ENCODE data around the gene FERD3L.
"Not testable (repeated sequence)": the region's sequence is repeated elsewhere in the genome, so short reads cannot be mapped to it uniquely, and the experiment has no call there.

FERD3L gene

DNA sequence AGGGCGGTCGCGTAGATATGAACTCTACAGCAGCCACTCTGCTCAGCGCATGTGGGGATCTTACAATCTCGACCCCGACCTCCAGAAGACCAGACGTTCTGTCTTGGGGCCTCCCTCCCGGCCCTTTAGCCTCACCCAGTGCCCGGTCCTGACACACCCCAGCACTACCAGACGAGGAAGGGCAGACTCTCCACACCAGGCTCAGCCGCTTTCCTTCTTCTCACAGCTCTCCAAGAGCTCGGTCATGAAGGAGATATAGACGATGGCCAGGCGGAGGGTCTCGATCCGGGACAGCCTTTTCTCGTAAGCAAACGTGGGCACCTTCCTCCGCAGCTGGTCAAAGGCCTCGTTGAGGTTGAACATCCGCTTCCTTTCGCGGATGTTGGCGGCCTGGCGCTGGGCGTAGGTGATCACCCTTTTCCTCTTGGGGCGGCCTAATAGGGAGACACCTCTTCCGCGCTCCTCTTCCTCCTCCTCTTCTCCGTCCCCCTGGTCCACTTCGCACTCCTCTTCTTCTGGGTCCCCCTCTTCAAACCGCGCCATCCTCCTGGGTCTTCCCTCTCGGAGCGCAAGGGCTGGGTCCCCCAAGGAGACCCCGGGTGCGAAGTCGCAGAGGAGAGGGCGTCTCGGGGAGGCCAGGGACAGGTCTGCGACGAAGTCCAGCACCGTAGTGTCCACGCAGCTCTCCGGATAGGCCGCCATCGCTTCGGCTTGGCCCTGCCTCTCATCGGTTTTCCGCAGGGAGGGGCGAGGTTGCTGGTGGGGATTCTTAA lies at the start of gene FERD3L:
Gene FERD3L (minus strand): TSS at position 761 of the 773 bp plus-strand sequence. CDS start 59 bp downstream, at position 702.
- peak; percentile 3 for DNase-seq (ENCODE audit: low read depth, low spot score)

- DNase-seq (ENCODE audit: low read depth, low spot score), result not testable (repeated sequence)
Measured at GRCh38 chr7:19194417-19194816, 49.2 kb upstream of the FERD3L start.

DNA sequence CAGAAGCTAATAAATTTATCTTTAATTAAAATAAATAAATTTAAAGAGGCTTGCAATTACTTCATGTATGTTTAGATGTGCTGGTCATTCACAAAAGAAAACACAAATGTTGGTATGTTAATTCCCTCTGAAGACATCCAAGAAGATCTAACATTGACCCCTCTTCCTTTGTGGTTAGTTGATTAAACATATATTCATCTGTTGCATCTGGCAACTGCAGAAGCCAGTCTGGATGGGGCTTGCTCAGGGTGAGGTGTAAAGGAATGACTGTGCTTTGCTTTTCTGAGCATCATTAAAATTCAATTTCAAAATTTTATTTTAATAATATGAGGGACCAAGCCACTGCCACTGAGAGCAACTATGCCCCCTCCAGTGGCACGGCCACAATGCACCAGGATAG lies 36.4 kb upstream of the FERD3L start:
- no peak for DNase-seq (ENCODE audit: low read depth, low spot score)

DNA sequence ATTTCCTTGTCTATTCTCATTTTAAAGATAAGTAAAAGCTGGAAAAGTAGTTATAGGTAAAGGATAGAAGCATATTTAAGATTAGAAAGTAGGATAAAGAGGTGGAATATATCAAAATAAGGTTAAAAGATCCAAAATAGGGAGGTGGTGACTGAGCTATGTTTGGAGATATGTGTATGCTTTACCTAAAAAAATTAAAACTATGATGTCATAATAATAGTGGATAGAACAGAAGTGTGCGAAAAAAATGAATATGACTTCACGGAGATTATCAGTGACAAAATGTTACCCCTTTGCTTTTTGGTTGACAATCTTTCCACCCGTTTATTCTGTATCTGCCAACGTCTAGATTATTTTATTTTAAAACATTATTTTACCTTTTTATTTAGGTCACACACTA lies 33.4 kb upstream of the FERD3L start:
- no peak for DNase-seq (ENCODE audit: low read depth, low spot score)

DNA sequence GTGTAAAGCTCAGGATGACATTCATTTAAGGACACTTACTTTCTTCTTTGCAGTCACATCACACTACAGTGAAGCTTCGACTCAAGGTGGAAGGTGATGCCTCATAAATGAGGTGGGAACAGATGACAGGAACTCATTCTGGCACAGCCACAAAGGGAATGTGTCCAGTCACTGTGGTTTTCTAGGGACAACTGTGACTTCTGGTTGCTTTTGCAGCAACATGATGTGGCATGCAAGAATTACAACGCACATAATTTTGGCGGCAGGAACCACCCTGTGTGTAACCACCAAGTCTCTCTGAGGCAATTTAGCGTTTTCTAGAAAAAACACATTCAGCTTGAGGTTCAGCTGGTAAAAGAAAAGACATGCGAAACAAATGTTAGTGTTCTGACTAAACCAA lies 32.0 kb upstream of the FERD3L start:
- no peak for DNase-seq (ENCODE audit: low read depth, low spot score)

- no peak for DNase-seq (ENCODE audit: low read depth, low spot score)
Measured at GRCh38 chr7:19175241-19175640, 30.0 kb upstream of the FERD3L start.

- no peak for DNase-seq (ENCODE audit: low read depth, low spot score)
Measured at GRCh38 chr7:19161671-19162070, 16.4 kb upstream of the FERD3L start.

DNA sequence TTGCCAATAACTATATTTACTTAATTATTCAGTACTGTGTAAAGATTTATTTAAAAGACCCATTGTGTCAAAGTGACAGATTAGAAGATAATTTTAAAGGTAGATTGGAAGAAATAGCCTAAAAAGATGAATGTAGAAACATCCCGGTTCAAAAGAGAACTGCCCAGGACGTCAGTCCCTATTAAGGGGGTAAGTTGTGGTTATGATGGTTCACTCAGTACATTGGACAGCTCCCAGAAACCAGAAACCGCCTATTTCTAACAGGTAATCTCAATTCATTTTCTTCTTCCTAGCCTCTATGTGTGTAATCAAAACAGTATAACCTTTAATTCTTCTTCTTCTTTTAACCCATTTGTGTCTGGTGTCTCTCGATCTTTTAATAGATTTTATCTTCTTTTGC lies 1.5 kb upstream of the FERD3L start:
- peak; percentile 2 for DNase-seq (ENCODE audit: low read depth, low spot score)

- DNase-seq (ENCODE audit: low read depth, low spot score), result peak; percentile 9
Measured at GRCh38 chr7:19145434-19146115, 354 bp upstream of the FERD3L start.

- peak; percentile 41 for DNase-seq (ENCODE audit: low read depth, low spot score)
Measured at GRCh38 chr7:19143881-19144574, 1.2 kb downstream of the FERD3L start.

GRCh38 chr7:19139706-19140327 lies 5.4 kb downstream of the FERD3L start:
- DNase-seq (ENCODE audit: low read depth, low spot score), result no peak

GRCh38 chr7:19133886-19134285 lies 11.3 kb downstream of the FERD3L start:
- DNase-seq (ENCODE audit: low read depth, low spot score), result no peak

DNA sequence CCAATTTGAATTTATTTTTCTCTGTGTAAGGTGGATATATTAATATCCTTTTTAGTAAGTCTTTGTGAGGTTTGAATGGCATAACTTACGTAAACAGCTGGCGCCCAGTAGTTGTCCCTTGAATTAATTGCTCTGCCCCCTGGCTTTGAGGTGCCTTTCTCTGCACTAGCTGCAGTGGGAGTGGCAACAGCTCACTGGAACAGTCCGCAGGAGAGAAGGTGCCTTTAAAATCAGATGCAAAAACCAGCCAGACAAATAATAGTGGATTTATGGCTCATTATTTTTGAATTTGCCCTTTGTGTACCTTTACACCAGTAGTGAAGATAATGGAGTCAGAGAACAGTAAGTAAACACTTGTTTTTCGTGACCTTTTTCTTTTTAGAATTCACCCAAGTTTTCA lies 11.8 kb downstream of the FERD3L start:
- DNase-seq (ENCODE audit: low read depth, low spot score), result no peak

DNA sequence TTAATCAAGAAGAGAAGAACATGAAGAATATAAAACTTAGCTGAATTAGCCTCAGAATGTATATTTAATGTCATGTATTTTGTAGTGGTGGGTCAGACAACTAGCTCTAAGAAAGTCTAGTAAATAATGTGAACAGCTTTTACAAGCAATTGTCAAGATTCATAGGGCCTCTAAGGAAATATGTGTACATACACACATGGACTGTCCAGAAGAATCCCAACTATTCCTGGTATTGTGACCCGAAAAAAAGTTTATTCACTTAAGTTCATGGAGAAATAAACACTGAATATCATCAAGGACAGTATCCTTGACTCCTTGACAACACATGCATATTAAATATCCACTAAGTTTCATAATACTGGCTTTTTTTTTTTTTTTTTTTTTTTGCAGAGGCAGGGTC lies 16.4 kb downstream of the FERD3L start:
- DNase-seq (ENCODE audit: low read depth, low spot score), result no peak

- DNase-seq (ENCODE audit: low read depth, low spot score), result peak; percentile 32
Measured at GRCh38 chr7:19121977-19122588, 23.1 kb downstream of the FERD3L start.

GRCh38 chr7:19119870-19120486 lies 25.2 kb downstream of the FERD3L start:
- DNase-seq (ENCODE audit: low read depth, low spot score), result peak; percentile 19

DNA sequence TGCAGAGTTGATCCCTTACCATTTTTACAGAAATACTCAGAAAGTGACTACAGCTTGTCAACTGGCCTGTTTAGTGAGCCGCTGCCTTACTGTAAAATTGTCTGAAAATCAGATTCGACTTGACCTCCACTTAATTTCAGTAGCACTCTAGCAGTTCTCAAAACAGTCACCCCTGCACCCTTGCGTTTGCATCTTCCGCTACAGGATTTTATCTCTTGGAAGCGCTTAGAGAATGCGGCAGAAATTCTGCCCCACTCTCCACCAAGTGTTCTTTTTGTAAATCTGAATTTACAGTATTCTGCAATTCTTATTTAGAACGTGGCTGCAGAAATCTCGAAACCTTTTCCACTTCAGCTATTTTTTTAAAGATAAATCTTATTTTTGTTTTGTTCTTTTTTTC lies 25.8 kb downstream of the FERD3L start:
- no peak for DNase-seq (ENCODE audit: low read depth, low spot score)

DNA sequence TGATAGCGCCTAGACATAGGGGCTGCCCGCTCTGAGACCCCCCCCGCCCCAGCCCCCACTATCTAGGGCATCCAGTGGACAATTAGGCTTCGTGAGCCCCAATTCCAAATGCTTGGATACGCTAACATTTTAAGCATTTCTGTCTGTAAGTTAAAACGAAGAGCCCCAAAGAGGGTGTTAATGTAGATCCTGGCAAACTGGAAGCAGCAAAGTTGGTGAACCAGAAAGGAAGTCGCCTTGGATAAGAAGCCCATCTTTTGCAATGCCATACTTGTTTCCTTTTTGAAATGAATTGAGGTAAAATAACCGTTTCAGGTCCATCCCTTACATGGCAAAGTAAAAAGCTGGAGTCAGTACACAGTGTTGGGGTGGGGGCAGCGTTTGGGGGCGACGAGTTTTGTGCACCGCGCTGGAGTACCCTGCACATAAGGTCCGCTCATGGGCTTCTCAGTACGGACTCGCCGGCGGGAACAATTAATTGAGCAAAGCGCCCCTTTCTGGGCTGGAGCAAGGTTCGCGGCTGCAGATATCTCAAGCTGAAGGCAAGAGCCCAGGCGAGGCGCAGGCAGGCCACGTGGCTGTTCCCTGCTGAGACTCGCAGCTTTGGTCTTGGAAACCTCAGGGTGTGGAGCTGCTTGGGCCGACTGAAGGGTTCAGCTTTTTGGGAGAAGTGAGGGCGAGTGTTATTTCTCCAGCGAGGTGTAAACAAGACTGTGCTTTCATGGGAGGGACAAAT lies 26.4 kb downstream of the FERD3L start:
- DNase-seq (ENCODE audit: low read depth, low spot score), result peak; percentile 57

DNA sequence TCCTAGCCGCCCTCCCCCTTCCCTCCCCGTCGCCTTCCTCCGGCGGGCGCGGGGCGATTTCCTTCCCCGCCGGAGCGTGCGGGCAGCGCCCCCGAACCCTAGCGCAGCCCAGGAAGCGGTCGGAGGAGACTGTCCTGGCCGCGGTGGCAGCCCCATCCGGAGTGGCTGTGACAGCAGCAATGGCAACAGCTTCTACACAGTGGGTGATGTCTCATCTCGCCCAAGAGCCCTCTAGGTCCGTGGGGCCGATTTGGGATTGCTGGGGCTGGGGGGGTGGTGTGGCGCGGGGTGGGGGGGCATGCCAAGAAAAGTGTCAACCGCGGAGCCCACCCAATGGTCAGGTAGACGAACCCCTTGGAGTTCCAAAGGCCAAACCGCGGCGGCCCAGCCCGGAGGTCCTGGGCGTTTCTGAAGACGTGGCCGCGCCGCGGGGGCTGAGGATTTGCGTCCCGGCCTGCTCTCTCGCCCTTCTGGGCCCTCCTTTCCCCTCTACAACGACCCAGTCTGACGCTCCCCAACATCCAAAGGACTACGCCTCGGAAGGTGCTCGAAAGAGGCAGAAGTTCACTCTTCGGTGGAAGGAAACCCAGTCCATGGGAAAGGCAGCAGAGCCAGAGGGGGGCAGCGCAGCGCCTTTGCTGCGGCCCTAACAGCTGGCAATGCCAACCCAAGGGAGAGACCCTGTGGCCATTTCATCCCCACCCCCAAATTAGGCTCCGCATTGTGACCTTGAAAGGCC lies 27.2 kb downstream of the FERD3L start:
- DNase-seq (ENCODE audit: low read depth, low spot score), result peak; percentile 26

Measured in ELF-1 (cell line).